NCI-H2081 treated with DMSO at 0.1 percent for 48 hours (cell line): ENCODE data around the gene ADGRV1.
"Not testable (repeated sequence)": the region's sequence is repeated elsewhere in the genome, so short reads cannot be mapped to it uniquely, and the experiment has no call there.

Experiments used
- DNase-seq: peaks from one replicate; lab custom pipeline; 2025; lab: John Stamatoyannopoulos, UW

The ADGRV1 gene

GRCh38 chr5:90746119-90746518 is 187.5 kb downstream of the ADGRV1 start:
- DNase-seq: no peak

- DNase-seq: no peak
Measured at GRCh38 chr5:90747175-90747574, 188.6 kb downstream of the ADGRV1 start.

- no peak for DNase-seq
Measured at GRCh38 chr5:90747693-90748092, 189.1 kb downstream of the ADGRV1 start.

GRCh38 chr5:90759119-90759518 is 200.5 kb downstream of the ADGRV1 start:
- no peak for DNase-seq

GRCh38 chr5:90767710-90768109 is 209.1 kb downstream of the ADGRV1 start:
- no peak for DNase-seq

- DNase-seq: not testable (repeated sequence)
Measured at GRCh38 chr5:90770006-90770541, 211.5 kb downstream of the ADGRV1 start.

- no peak for DNase-seq
Measured at GRCh38 chr5:90777959-90778358, 219.4 kb downstream of the ADGRV1 start.

GRCh38 chr5:90783460-90784333 is 225.1 kb downstream of the ADGRV1 start:
- DNase-seq: peak; percentile 3

GRCh38 chr5:90786756-90787155 is 228.2 kb downstream of the ADGRV1 start:
- no peak for DNase-seq

GRCh38 chr5:90792725-90793124 is 234.1 kb downstream of the ADGRV1 start:
- no peak for DNase-seq

GRCh38 chr5:90793183-90793582 is 234.6 kb downstream of the ADGRV1 start:
- DNase-seq: no peak

GRCh38 chr5:90796919-90797318 is 238.3 kb downstream of the ADGRV1 start:
- not testable (repeated sequence) for DNase-seq

GRCh38 chr5:90800082-90800481 is 241.5 kb downstream of the ADGRV1 start:
- DNase-seq: not testable (repeated sequence)

GRCh38 chr5:90800515-90800914 is 241.9 kb downstream of the ADGRV1 start:
- DNase-seq: not testable (repeated sequence)

- no peak for DNase-seq
Measured at GRCh38 chr5:90802474-90803317, 244.1 kb downstream of the ADGRV1 start.

GRCh38 chr5:90803381-90803780 is 244.8 kb downstream of the ADGRV1 start:
- DNase-seq: no peak

GRCh38 chr5:90803876-90804275 is 245.3 kb downstream of the ADGRV1 start:
- no peak for DNase-seq

- DNase-seq: no peak
Measured at GRCh38 chr5:90807496-90807895, 248.9 kb downstream of the ADGRV1 start.

- no peak for DNase-seq
Measured at GRCh38 chr5:90809311-90810056, 250.9 kb downstream of the ADGRV1 start.

GRCh38 chr5:90810211-90810610 is 251.6 kb downstream of the ADGRV1 start:
- DNase-seq: no peak

- no peak for DNase-seq
Measured at GRCh38 chr5:90813392-90813791, 254.8 kb downstream of the ADGRV1 start.

- DNase-seq: not testable (repeated sequence)
Measured at GRCh38 chr5:90822062-90822461, 263.5 kb downstream of the ADGRV1 start.
